HG03139 (cell line): ENCODE data around the gene RAB8B.
A peak's percentile ranks its signal among the peaks of the same experiment; 100 is the strongest.

Experiments
- ATAC-seq: cut with Tn5 transposase; IDR thresholded peaks from one replicate; pipeline ENCODE4 v1.9.1; 2021; ENCODE audit not compliant: unreplicated experiment

Gene RAB8B

GRCh38 chr15:63181648-63182047, 7.8 kb upstream of the RAB8B start:
- no peak for ATAC-seq

- no peak for ATAC-seq
Observed at GRCh38 chr15:63185206-63185605, 4.2 kb upstream of the RAB8B start.

GRCh38 chr15:63186065-63186464, 3.3 kb upstream of the RAB8B start:
- no peak for ATAC-seq

- no peak for ATAC-seq
Observed at GRCh38 chr15:63187589-63188226, 1.7 kb upstream of the RAB8B start.

GRCh38 chr15:63188247-63188925, 1.0 kb upstream of the RAB8B start:
- ATAC-seq, result no peak

GRCh38 chr15:63189941-63190768, 749 bp downstream of the RAB8B start:
- no peak for ATAC-seq

GRCh38 chr15:63190769-63191649, 1.6 kb downstream of the RAB8B start:
- ATAC-seq, result no peak

GRCh38 chr15:63191895-63192618, 2.7 kb downstream of the RAB8B start:
- peak; percentile 36 for ATAC-seq

GRCh38 chr15:63192619-63193206, 3.3 kb downstream of the RAB8B start:
- no peak for ATAC-seq

- no peak for ATAC-seq
Observed at GRCh38 chr15:63194302-63194701, 4.9 kb downstream of the RAB8B start.

GRCh38 chr15:63194880-63195568, 5.6 kb downstream of the RAB8B start:
- no peak for ATAC-seq

- no peak for ATAC-seq
Observed at GRCh38 chr15:63195569-63196015, 6.2 kb downstream of the RAB8B start.

- no peak for ATAC-seq
Observed at GRCh38 chr15:63196842-63197241, 7.4 kb downstream of the RAB8B start.

GRCh38 chr15:63197626-63198025, 8.2 kb downstream of the RAB8B start:
- ATAC-seq, result no peak

- no peak for ATAC-seq
Observed at GRCh38 chr15:63198371-63199250, 9.2 kb downstream of the RAB8B start.

- no peak for ATAC-seq
Observed at GRCh38 chr15:63200464-63201249, 11.3 kb downstream of the RAB8B start.

- no peak for ATAC-seq
Observed at GRCh38 chr15:63202861-63203260, 13.5 kb downstream of the RAB8B start.
